A673 (cell line): Measurements from ENCODE around the gene ABCA2. TPM values are rescaled to one million over a fixed set of nuclear protein-coding genes. Genes with fewer than 3 reads are reported as not detected.

Experiments used
- BruUV-seq: library from RNA; stranded (reverse); fragments of 400-500 nt; replicated peaks from 2 replicates; lab custom pipeline; 2021; lab: Mats Ljungman, UMichigan
- CTCF ChIA-PET: fragments of 300-600 bp; sonication (Branson Sonifier 250); formaldehyde crosslinking; loops from one replicate; lab custom pipeline; 2022; ENCODE audit warnings: antibody characterized with exemption; lab: Charles Lee
- POLR2A ChIA-PET: fragments of 300-600 bp; sonication (Branson Sonifier 250); formaldehyde crosslinking; loops from one replicate; lab custom pipeline; 2022; ENCODE audit warnings: antibody characterized with exemption; ENCODE audit not compliant: low non-redundant PET; lab: Charles Lee
- DNase-seq: peaks from one replicate; pipeline ENCODE4 v3.0.0-alpha.2; 2015; ENCODE audit warnings: low spot score
- H3K27ac ChIP-seq: fragments of 200-600 bp; sonication (generic); 2 replicates; pipeline ENCODE4 v1.5.1; 2016; ENCODE audit warnings: mixed run types, low read depth, mild to moderate bottlenecking, mixed read lengths, antibody characterized with exemption, low read length; ENCODE audit not compliant: poor library complexity, severe bottlenecking
- H3K27me3 ChIP-seq: fragments of 200-600 bp; sonication (generic); replicated peaks from 2 replicates; pipeline ENCODE4 v1.6.1; 2017; ENCODE audit warnings: mixed run types, low read depth, mild to moderate bottlenecking, mixed read lengths, antibody characterized with exemption, low read length; ENCODE audit not compliant: insufficient read depth, poor library complexity
- H3K36me3 ChIP-seq: fragments of 200-600 bp; sonication (generic); 2 replicates; pipeline ENCODE4 v1.6.1; 2016; ENCODE audit warnings: mixed run types, mild to moderate bottlenecking, mixed read lengths, antibody characterized with exemption, low read length; ENCODE audit not compliant: insufficient read depth, poor library complexity, severe bottlenecking
- H3K4me1 ChIP-seq: fragments of 200-600 bp; sonication (generic); 2 replicates; pipeline ENCODE4 v1.6.1; 2017; ENCODE audit warnings: mixed run types, mild to moderate bottlenecking, mixed read lengths, antibody characterized with exemption, low read length; ENCODE audit not compliant: insufficient read depth, poor library complexity, severe bottlenecking
- H3K4me3 ChIP-seq: fragments of 200-600 bp; sonication (generic); 2 replicates; pipeline ENCODE4 v1.5.1; 2016; ENCODE audit warnings: low read depth, mixed run types, mild to moderate bottlenecking, mixed read lengths, low read length; ENCODE audit not compliant: poor library complexity, severe bottlenecking
- H3K9me3 ChIP-seq: fragments of 200-600 bp; sonication (generic); 2 replicates; pipeline ENCODE4 v1.6.1; 2016; ENCODE audit warnings: mixed run types, low read depth, mild to moderate bottlenecking, mixed read lengths, antibody characterized with exemption, low read length; ENCODE audit not compliant: poor library complexity, severe bottlenecking
- EZH2 ChIP-seq: fragments of 200-600 bp; sonication (generic); IDR thresholded peaks from 2 replicates; pipeline ENCODE4 v1.6.1; 2017; ENCODE audit warnings: borderline replicate concordance, low read depth, mild to moderate bottlenecking, mixed read lengths, antibody characterized with exemption, low read length; ENCODE audit not compliant: poor library complexity, severe bottlenecking
- intact Hi-C: fragments of 100-400 bp; cut with micrococcal nuclease; formaldehyde crosslinking; loops from one replicate; pipeline ENCODE4 v1.10.0; 2022; ENCODE audit not compliant: unreplicated experiment
- total RNA-seq: library from RNA; stranded (reverse); gene quantifications from 2 replicates; pipeline ENCODE4 v1.2.3, GENCODE V29; 2021
- TF ChIP-seq, protein P1 (sequence below): fragments of 300-800, 200-600 bp; sonication (generic); conservative IDR thresholded peaks from 2 replicates; pipeline ENCODE4 v1.5.1; 2017; ENCODE audit warnings: low read depth, mild to moderate bottlenecking, antibody characterized with exemption, low read length, moderate library complexity, mixed read lengths

The ABCA2 gene
- total RNA-seq, 1 experiment from 2014 or later: 27.8 TPM

DNA sequence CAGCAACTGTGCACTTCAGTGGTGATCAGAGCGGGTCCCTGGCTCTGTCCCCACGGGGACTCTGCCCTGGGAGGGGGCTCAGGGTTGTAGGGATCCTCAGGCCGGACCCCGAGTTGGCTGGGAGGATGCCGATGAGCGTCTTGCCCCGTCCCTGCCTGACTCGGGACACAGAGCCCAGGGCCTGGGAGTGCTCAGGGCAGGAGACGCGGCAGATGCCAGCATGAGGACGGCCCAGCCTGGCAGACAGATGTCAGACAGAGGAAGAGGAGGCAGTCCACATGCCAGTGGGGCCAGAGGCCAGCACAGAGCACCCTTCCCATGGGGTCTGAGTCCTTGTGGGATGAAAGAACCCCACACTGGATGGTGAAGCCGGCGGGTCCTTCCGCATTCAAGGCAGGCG lies 64.7 kb downstream of the ABCA2 start:
- no peak for DNase-seq
- H3K36me3 ChIP-seq: no peaks in the 10 kb centered on the region
- no peak overlapping the region for H3K4me3 ChIP-seq
- TF ChIP-seq, protein P1, sequence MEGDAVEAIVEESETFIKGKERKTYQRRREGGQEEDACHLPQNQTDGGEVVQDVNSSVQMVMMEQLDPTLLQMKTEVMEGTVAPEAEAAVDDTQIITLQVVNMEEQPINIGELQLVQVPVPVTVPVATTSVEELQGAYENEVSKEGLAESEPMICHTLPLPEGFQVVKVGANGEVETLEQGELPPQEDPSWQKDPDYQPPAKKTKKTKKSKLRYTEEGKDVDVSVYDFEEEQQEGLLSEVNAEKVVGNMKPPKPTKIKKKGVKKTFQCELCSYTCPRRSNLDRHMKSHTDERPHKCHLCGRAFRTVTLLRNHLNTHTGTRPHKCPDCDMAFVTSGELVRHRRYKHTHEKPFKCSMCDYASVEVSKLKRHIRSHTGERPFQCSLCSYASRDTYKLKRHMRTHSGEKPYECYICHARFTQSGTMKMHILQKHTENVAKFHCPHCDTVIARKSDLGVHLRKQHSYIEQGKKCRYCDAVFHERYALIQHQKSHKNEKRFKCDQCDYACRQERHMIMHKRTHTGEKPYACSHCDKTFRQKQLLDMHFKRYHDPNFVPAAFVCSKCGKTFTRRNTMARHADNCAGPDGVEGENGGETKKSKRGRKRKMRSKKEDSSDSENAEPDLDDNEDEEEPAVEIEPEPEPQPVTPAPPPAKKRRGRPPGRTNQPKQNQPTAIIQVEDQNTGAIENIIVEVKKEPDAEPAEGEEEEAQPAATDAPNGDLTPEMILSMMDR: no peak
- no peak for TF ChIP-seq EZH2
- no peak overlapping the region for H3K27ac ChIP-seq
- ChIA-PET POLR2A (no interaction called here), CTCF (no interaction called here)
- H3K27me3 ChIP-seq: no peaks in the 10 kb centered on the region
- no peaks in the 10 kb centered on the region for H3K9me3 ChIP-seq
- H3K4me1 ChIP-seq: peaks cover 4% of the 10 kb centered on the region
- no TSS peak for BruUV-seq
- intact Hi-C loops: no loop called here

DNA sequence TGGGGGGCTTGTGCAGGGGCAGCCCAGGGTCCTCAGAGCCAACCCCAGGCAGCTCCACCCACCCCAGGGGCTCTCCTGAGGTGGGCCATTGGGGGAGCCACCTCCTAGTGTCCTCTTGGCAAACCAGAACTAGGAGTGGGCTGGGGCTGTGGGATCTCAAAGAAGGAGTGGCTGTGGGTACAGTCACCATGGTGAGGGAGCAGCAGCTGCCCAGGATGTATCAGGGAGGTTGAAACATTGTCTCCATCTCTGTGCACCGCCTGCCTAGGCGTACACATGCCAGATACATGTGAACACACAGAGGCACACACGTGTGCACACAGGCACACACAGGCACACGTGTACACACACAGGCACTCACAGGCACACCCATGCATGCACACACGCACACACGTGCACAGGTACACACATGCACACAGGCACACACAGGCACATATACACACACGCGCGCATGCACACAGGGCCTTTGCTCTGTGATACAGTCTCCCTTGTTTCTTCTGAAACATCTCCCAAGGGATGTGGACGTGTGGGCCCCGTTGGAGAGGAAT lies 65.3 kb downstream of the ABCA2 start:
- no peak overlapping the region for H3K27ac ChIP-seq
- no peaks in the 10 kb centered on the region for H3K9me3 ChIP-seq
- CTCF ChIA-PET: no interaction called here
- H3K27me3 ChIP-seq: no peaks in the 10 kb centered on the region
- H3K4me3 ChIP-seq: no peak overlapping the region
- no peaks in the 10 kb centered on the region for H3K36me3 ChIP-seq
- intact Hi-C loops: no loop called here
- no peak for DNase-seq
- TF ChIP-seq EZH2: no peak
- TF ChIP-seq, protein P1: no peak
- no TSS peak for BruUV-seq
- H3K4me1 ChIP-seq: peaks cover 4% of the 10 kb centered on the region
- POLR2A ChIA-PET: no interaction called here

DNA sequence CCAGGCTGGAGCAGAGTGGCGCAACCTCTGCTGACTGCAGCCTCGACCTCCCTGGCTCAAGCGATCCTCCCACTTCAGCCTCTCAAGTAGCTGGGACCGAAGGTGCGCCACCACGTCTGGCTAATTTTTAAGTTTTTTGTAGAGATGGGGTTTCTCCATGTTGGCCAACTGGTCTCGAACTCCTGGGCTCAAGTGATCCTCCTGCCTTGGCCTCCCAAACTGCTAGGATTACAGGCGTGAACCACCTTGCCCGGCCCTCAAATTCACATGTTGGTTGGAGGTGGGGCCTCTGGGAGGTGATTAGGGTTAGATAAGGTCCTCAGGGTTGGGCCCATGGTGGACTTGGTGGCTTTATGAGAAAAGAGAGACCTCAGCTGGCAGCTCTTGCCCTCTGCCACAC lies 65.9 kb downstream of the ABCA2 start:
- no TSS peak for BruUV-seq
- Histone ChIP-seq H3K4me1 (peaks cover 4% of the 10 kb centered on the region), H3K27ac (no peak overlapping the region), H3K9me3 (no peaks in the 10 kb centered on the region), H3K27me3 (no peaks in the 10 kb centered on the region), H3K36me3 (no peaks in the 10 kb centered on the region), H3K4me3 (no peak overlapping the region)
- ChIA-PET POLR2A (no interaction called here), CTCF (no interaction called here)
- TF ChIP-seq, protein P1: no peak
- no peak for TF ChIP-seq EZH2
- DNase-seq: no peak
- intact Hi-C loops: no loop called here
